MM.1S (cell line): ENCODE measurements around the gene LRRC18.

Source experiments
- DNase-seq: peaks from one replicate; pipeline ENCODE4 v3.0.0-alpha.2; 2015
- H2AFZ ChIP-seq: fragments of 300-600 bp; sonication (generic); 2 replicates; pipeline ENCODE4 v1.6.0; 2016; ENCODE audit warnings: antibody characterized with exemption, low read length
- H3F3A ChIP-seq: fragments of 300-600 bp; sonication (generic); 2 replicates; pipeline ENCODE4 v1.6.1; 2016; ENCODE audit warnings: mild to moderate bottlenecking, antibody characterized with exemption, low read length, moderate library complexity, mixed read lengths; ENCODE audit not compliant: insufficient read depth
- H3K27ac ChIP-seq: fragments of 300-600 bp; sonication (generic); 2 replicates; pipeline ENCODE4 v1.5.1; 2016; ENCODE audit warnings: mild to moderate bottlenecking, low read length
- H3K27me3 ChIP-seq: fragments of 300-600 bp; sonication (generic); replicated peaks from 2 replicates; pipeline ENCODE4 v1.6.0; 2016; ENCODE audit warnings: low read length; ENCODE audit not compliant: insufficient read depth
- H3K36me3 ChIP-seq: fragments of 300-600 bp; sonication (generic); replicated peaks from 2 replicates; pipeline ENCODE4 v1.6.1; 2016; ENCODE audit warnings: mild to moderate bottlenecking, low read length, mixed read lengths; ENCODE audit not compliant: insufficient read depth
- H3K4me1 ChIP-seq: fragments of 300-600 bp; sonication (generic); 2 replicates; pipeline ENCODE4 v1.6.1; 2016; ENCODE audit warnings: low read length, mixed read lengths
- H3K4me2 ChIP-seq: fragments of 300-600 bp; sonication (generic); 2 replicates; pipeline ENCODE4 v1.6.0; 2016; ENCODE audit warnings: low read depth, low read length
- H3K4me3 ChIP-seq: fragments of 300-600 bp; sonication (generic); 2 replicates; pipeline ENCODE4 v1.5.1; 2016; ENCODE audit warnings: low read length, mixed read lengths
- H3K79me2 ChIP-seq: fragments of 300-600 bp; sonication (generic); 2 replicates; pipeline ENCODE4 v1.6.1; 2016; ENCODE audit warnings: mixed run types, low read length, mixed read lengths
- H3K9ac ChIP-seq: fragments of 300-600 bp; sonication (generic); 2 replicates; pipeline ENCODE4 v1.6.1; 2016; ENCODE audit warnings: low read length, mixed read lengths
- H3K9me2 ChIP-seq: fragments of 300-600 bp; sonication (generic); replicated peaks from 2 replicates; pipeline ENCODE4 v1.6.1; 2016; ENCODE audit warnings: mild to moderate bottlenecking, low read length, mixed read lengths; ENCODE audit not compliant: insufficient read depth
- H3K9me3 ChIP-seq: fragments of 300-600 bp; sonication (generic); replicated peaks from 2 replicates; pipeline ENCODE4 v1.6.1; 2016; ENCODE audit warnings: mild to moderate bottlenecking, low read length, mixed read lengths; ENCODE audit not compliant: insufficient read depth
- H4K20me1 ChIP-seq: fragments of 300-600 bp; sonication (generic); 2 replicates; pipeline ENCODE4 v1.6.1; 2016; ENCODE audit warnings: mild to moderate bottlenecking, low read length, moderate library complexity, mixed read lengths; ENCODE audit not compliant: insufficient read depth
- EZH2 ChIP-seq: fragments of 300-600 bp; sonication (generic); optimal IDR thresholded peaks from 2 replicates; pipeline ENCODE3; 2017; ENCODE audit warnings: low read depth, mild to moderate bottlenecking, antibody characterized with exemption, low read length, mixed read lengths
- EZH2phosphoT487 ChIP-seq: fragments of 300-600 bp; sonication (generic); IDR thresholded peaks from 2 replicates; pipeline ENCODE4 v1.6.1; 2018; ENCODE audit warnings: antibody characterized with exemption, low read length
- TF ChIP-seq, protein P1 (sequence below): fragments of 300-600 bp; sonication (generic); IDR thresholded peaks from 2 replicates; pipeline ENCODE4 v1.5.1; 2016; ENCODE audit warnings: antibody characterized with exemption, low read length, mixed read lengths

Gene LRRC18

DNA sequence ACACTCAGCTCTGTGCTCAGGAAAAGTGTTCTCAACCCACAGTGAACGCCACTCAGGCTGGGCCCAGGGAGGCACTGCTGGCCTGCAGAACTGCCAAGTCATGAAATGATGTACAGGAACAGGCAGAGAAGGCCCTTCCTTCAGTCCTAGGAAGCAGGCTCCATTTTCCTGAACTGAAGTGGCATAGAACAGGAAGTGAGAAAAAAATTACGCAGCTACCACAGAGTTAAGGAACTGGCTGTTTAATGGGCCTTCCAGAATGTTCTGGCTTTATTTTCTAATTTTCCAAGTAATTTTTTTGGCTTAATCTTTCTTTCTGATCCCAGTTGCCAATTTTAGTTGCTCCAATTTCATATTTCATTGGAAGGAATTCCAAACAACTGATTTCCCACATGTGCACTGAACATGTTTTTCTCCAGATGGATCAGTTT lies 39.3 kb downstream of the LRRC18 start:
- Histone ChIP-seq H3K9me3 (no peaks in the 10 kb centered on the region), H3F3A (no peaks in the 10 kb centered on the region), H3K36me3 (no peaks in the 10 kb centered on the region), H3K27ac (no peak overlapping the region), H3K79me2 (no peaks in the 10 kb centered on the region), H2AFZ (no peak overlapping the region), H3K4me2 (no peak overlapping the region), H3K9ac (no peak overlapping the region), H4K20me1 (no peaks in the 10 kb centered on the region), H3K9me2 (no peaks in the 10 kb centered on the region), H3K27me3 (no peaks in the 10 kb centered on the region), H3K4me1 (no peaks in the 10 kb centered on the region), H3K4me3 (no peak overlapping the region)
- TF ChIP-seq, protein P1, sequence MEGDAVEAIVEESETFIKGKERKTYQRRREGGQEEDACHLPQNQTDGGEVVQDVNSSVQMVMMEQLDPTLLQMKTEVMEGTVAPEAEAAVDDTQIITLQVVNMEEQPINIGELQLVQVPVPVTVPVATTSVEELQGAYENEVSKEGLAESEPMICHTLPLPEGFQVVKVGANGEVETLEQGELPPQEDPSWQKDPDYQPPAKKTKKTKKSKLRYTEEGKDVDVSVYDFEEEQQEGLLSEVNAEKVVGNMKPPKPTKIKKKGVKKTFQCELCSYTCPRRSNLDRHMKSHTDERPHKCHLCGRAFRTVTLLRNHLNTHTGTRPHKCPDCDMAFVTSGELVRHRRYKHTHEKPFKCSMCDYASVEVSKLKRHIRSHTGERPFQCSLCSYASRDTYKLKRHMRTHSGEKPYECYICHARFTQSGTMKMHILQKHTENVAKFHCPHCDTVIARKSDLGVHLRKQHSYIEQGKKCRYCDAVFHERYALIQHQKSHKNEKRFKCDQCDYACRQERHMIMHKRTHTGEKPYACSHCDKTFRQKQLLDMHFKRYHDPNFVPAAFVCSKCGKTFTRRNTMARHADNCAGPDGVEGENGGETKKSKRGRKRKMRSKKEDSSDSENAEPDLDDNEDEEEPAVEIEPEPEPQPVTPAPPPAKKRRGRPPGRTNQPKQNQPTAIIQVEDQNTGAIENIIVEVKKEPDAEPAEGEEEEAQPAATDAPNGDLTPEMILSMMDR, result no peak
- no peak for DNase-seq

DNA sequence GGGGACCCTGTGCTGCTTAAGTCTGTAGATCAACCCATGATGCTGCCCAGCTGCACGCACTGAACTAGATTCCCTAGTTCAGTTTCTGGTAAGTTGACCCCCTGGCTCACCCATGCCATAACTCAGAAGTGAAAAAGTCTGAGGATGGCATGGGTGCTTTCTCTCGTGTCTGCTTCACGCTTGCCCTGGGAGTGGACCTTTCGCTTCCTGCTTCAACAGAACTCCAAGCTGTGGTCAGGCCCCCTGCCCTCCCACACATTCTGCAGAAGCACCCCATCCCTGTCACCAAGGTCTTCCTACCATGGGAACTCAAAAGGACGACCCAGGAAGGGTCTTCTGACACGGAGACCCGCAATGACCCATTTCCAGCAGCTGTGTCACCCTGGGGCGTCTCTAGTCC lies 39.9 kb downstream of the LRRC18 start:
- Histone ChIP-seq H3K9me3 (no peaks in the 10 kb centered on the region), H3K4me3 (no peak overlapping the region), H2AFZ (no peak overlapping the region), H4K20me1 (no peaks in the 10 kb centered on the region), H3K9me2 (no peaks in the 10 kb centered on the region), H3K4me2 (no peak overlapping the region), H3K36me3 (no peaks in the 10 kb centered on the region), H3K9ac (no peak overlapping the region), H3K27ac (no peak overlapping the region), H3K79me2 (no peaks in the 10 kb centered on the region), H3K27me3 (no peaks in the 10 kb centered on the region), H3F3A (no peaks in the 10 kb centered on the region), H3K4me1 (no peaks in the 10 kb centered on the region)
- no peak for TF ChIP-seq EZH2phosphoT487
- TF ChIP-seq, protein P1, result no peak
- no peak for TF ChIP-seq EZH2
- no peak for DNase-seq

DNA sequence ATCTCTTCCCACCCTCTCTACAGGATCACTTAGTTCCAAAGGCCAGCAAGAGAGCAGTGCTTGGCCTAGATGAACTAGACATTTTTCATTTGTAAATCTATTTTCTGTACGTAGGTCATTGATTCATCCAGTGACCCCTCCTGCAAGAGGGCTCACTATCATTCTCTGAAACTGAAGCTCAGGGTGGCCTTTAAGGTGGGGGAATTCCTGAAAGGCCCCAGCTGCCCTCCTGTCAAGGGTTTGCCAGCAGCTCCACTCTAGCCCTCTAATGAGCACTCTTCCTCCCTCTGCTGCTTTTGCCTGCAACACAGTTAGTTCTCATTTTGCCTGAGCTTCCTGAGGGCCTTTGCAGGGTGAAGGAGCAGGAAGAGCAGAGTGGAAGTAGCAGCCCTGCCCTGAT lies 41.2 kb downstream of the LRRC18 start:
- Histone ChIP-seq H3K4me1 (no peaks in the 10 kb centered on the region), H3K9me2 (no peaks in the 10 kb centered on the region), H3K9me3 (no peaks in the 10 kb centered on the region), H2AFZ (no peak overlapping the region), H3K27me3 (no peaks in the 10 kb centered on the region), H3K4me3 (no peak overlapping the region), H3K4me2 (no peak overlapping the region), H3K27ac (no peak overlapping the region), H3K79me2 (no peaks in the 10 kb centered on the region), H3K9ac (no peak overlapping the region), H4K20me1 (no peaks in the 10 kb centered on the region), H3F3A (no peaks in the 10 kb centered on the region), H3K36me3 (no peaks in the 10 kb centered on the region)
- TF ChIP-seq, protein P1, result no peak
- TF ChIP-seq EZH2 (no peak), EZH2phosphoT487 (no peak)
- no peak for DNase-seq

DNA sequence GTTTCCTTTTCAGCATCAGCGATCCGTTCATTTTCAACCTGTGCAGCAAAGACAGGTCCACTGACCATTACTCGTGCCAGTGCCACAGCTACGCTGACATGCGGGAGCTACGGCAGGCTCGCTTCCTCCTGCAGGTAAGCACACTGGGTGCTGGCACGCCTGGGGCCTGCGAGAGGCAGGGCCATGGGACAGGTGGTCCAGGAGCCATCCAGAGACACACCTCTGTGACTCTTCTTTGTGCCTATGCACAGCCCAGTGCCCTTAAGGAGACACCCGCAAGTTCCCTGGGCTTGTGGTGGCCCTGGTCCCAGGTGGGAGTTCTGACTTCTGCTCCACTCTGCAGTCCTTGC lies 42.2 kb downstream of the LRRC18 start:
- Histone ChIP-seq H3K27ac (no peak overlapping the region), H3F3A (no peaks in the 10 kb centered on the region), H3K9me3 (no peaks in the 10 kb centered on the region), H3K4me3 (no peak overlapping the region), H3K27me3 (no peaks in the 10 kb centered on the region), H2AFZ (no peak overlapping the region), H3K36me3 (no peaks in the 10 kb centered on the region), H3K9me2 (no peaks in the 10 kb centered on the region), H3K9ac (no peak overlapping the region), H3K4me2 (no peak overlapping the region), H3K79me2 (no peaks in the 10 kb centered on the region), H4K20me1 (no peaks in the 10 kb centered on the region), H3K4me1 (no peaks in the 10 kb centered on the region)
- DNase-seq, result no peak
- no peak for TF ChIP-seq EZH2phosphoT487
- TF ChIP-seq EZH2, result no peak
- TF ChIP-seq, protein P1, result no peak
